ENCODE results near the gene GSTM2.

DNA sequence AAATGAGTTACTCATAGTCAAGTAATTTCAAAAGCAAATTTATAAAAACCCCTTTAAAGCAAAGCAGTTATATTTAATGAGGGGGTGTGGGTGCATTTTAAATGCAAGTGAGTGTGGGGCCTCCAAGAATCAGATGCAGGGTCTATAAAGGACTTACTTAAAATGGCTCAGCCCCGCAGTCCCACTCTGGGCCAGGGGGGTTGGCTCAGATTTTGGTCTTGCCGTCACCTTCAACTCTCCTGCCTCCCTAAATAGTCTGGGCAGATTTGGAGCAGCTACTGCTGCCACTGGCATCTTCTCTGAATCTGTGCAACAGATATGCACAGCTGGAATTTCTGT lies 32.0 kb upstream of the GSTM2 start:
- TF ChIP-seq, protein P1, sequence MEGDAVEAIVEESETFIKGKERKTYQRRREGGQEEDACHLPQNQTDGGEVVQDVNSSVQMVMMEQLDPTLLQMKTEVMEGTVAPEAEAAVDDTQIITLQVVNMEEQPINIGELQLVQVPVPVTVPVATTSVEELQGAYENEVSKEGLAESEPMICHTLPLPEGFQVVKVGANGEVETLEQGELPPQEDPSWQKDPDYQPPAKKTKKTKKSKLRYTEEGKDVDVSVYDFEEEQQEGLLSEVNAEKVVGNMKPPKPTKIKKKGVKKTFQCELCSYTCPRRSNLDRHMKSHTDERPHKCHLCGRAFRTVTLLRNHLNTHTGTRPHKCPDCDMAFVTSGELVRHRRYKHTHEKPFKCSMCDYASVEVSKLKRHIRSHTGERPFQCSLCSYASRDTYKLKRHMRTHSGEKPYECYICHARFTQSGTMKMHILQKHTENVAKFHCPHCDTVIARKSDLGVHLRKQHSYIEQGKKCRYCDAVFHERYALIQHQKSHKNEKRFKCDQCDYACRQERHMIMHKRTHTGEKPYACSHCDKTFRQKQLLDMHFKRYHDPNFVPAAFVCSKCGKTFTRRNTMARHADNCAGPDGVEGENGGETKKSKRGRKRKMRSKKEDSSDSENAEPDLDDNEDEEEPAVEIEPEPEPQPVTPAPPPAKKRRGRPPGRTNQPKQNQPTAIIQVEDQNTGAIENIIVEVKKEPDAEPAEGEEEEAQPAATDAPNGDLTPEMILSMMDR (IDR thresholded peaks at IDR 0.05), result no peak
- TF ChIP-seq POLR2A (IDR thresholded peaks at IDR 0.05), result no peak

Data from adrenal gland (tissue), 5 donors.